IPS-NIHi7 (cell line): ENCODE measurements around the gene CRLF1.
"Not testable (repeated sequence)": the region's sequence is repeated elsewhere in the genome, so short reads cannot be mapped to it uniquely, and the experiment has no call there.

Experiments
- DNase-seq: peaks from one replicate; pipeline ENCODE4 v3.0.0; 2012; ENCODE audit warnings: mixed read lengths; ENCODE audit errors: extremely low spot score

Gene CRLF1

GRCh38 chr19:18592732-18593131, 13.9 kb downstream of the CRLF1 start:
- DNase-seq, result not testable (repeated sequence)

GRCh38 chr19:18591735-18592385, 14.7 kb downstream of the CRLF1 start:
- no peak for DNase-seq

- peak; percentile 88 for DNase-seq
Observed at GRCh38 chr19:18590273-18591272, 16.0 kb downstream of the CRLF1 start.

- peak; percentile 72 for DNase-seq
Observed at GRCh38 chr19:18589380-18590272, 17.0 kb downstream of the CRLF1 start.

GRCh38 chr19:18588611-18589379, 17.8 kb downstream of the CRLF1 start, which contains the start of gene REX1BD:
TSS of gene REX1BD (plus strand) at chr19:18588798. CDS start at chr19:18588802, 4 bp downstream.
- DNase-seq, result peak; percentile 78

- no peak for DNase-seq
Observed at GRCh38 chr19:18587962-18588610, 18.5 kb downstream of the CRLF1 start.

GRCh38 chr19:18587561-18587960, 19.0 kb downstream of the CRLF1 start:
- DNase-seq, result no peak

GRCh38 chr19:18586306-18586705, 20.3 kb downstream of the CRLF1 start:
- DNase-seq, result no peak

- DNase-seq, result no peak
Observed at GRCh38 chr19:18580311-18580710, 26.3 kb downstream of the CRLF1 start.

- no peak for DNase-seq
Observed at GRCh38 chr19:18577365-18577914, 29.2 kb downstream of the CRLF1 start.

GRCh38 chr19:18576383-18576782, 30.2 kb downstream of the CRLF1 start:
- no peak for DNase-seq

GRCh38 chr19:18574691-18575291, 31.8 kb downstream of the CRLF1 start:
- DNase-seq, result no peak

GRCh38 chr19:18571564-18572344, 34.8 kb downstream of the CRLF1 start, which contains the start of gene UBA52:
TSS of gene UBA52 (plus strand) at chr19:18571857. CDS start at chr19:18573301, 1,444 bp downstream.
- DNase-seq, result peak; percentile 96

- no peak for DNase-seq
Observed at GRCh38 chr19:18568367-18568766, 38.2 kb downstream of the CRLF1 start.

GRCh38 chr19:18566953-18567352, 39.6 kb downstream of the CRLF1 start:
- DNase-seq, result no peak

- DNase-seq, result no peak
Observed at GRCh38 chr19:18562086-18562485, 44.5 kb downstream of the CRLF1 start.

- no peak for DNase-seq
Observed at GRCh38 chr19:18559685-18560084, 46.9 kb downstream of the CRLF1 start.

- no peak for DNase-seq
Observed at GRCh38 chr19:18558604-18559003, 48.0 kb downstream of the CRLF1 start.

GRCh38 chr19:18558202-18558555, 48.4 kb downstream of the CRLF1 start:
- DNase-seq, result no peak
